Smooth muscle cell (in vitro differentiated cells): ENCODE measurements around the gene SLC16A1. TPM values are rescaled to one million over a fixed set of nuclear protein-coding genes. Genes with fewer than 3 reads are reported as not detected.

Source experiments
- DNase-seq: peaks from one replicate; lab custom pipeline; 2025; ENCODE audit not compliant: unreplicated experiment; lab: John Stamatoyannopoulos, UW
- H2AFZ ChIP-seq: fragments of 200-600 bp; sonication (generic); 2 replicates; pipeline ENCODE4 v1.6.0; 2016; ENCODE audit warnings: antibody characterized with exemption, low read depth, mild to moderate bottlenecking
- H3F3A ChIP-seq: fragments of 200-600 bp; sonication (generic); 2 replicates; pipeline ENCODE4 v1.6.0; 2017; ENCODE audit warnings: antibody characterized with exemption, low read depth
- H3K27ac ChIP-seq: fragments of 200-600 bp; sonication (generic); 2 replicates; pipeline ENCODE4 v1.5.1; 2016; ENCODE audit warnings: low read depth, mild to moderate bottlenecking
- H3K27me3 ChIP-seq: fragments of 200-600 bp; sonication (generic); 2 replicates; pipeline ENCODE4 v1.6.1; 2016; ENCODE audit warnings: low read depth, mild to moderate bottlenecking
- H3K36me3 ChIP-seq: fragments of 200-600 bp; sonication (generic); 2 replicates; pipeline ENCODE4 v1.5.1; 2016; ENCODE audit warnings: low read depth
- H3K4me1 ChIP-seq: fragments of 200-600 bp; sonication (generic); 2 replicates; pipeline ENCODE4 v1.5.1; 2016; ENCODE audit warnings: low read depth
- H3K4me2 ChIP-seq: fragments of 200-600 bp; sonication (generic); 2 replicates; pipeline ENCODE4 v1.6.0; 2016; ENCODE audit warnings: mild to moderate bottlenecking
- H3K4me3 ChIP-seq: fragments of 200-600 bp; sonication (generic); 2 replicates; pipeline ENCODE4 v1.5.1; 2016; ENCODE audit warnings: mild to moderate bottlenecking
- H3K79me2 ChIP-seq: fragments of 200-600 bp; sonication (generic); 2 replicates; pipeline ENCODE4 v1.6.0; 2016; ENCODE audit warnings: low read depth, mild to moderate bottlenecking
- H3K9ac ChIP-seq: fragments of 200-600 bp; sonication (generic); 2 replicates; pipeline ENCODE4 v1.6.0; 2016; ENCODE audit warnings: low read depth
- H3K9me3 ChIP-seq: fragments of 200-600 bp; sonication (generic); replicated peaks from 2 replicates; pipeline ENCODE4 v1.5.1; 2016; ENCODE audit warnings: low read depth
- H4K20me1 ChIP-seq: fragments of 200-600 bp; sonication (generic); 2 replicates; pipeline ENCODE4 v1.6.0; 2016; ENCODE audit warnings: low read depth
- CTCF ChIP-seq: fragments of 200-600 bp; sonication (generic); IDR thresholded peaks from 2 replicates; pipeline ENCODE4 v1.5.1; 2017; ENCODE audit warnings: borderline replicate concordance, mild to moderate bottlenecking, antibody characterized with exemption; ENCODE audit not compliant: insufficient read depth, poor library complexity, severe bottlenecking
- WGBS: methylation state at CpG from one replicate; pipeline ENCODE4 v1.1.7; 2016; ENCODE audit warnings: low lambda C conversion rate; 5-methylcytosine and 5-hydroxymethylcytosine counted together
- polyA plus RNA-seq: library from polyadenylated mRNA; unstranded; fragments of >200 nt; fragmentation: Nextera tagmentation; extraction: Ambion mirVana; gene quantifications from 2 replicates; pipeline ENCODE4 v1.2.1, GENCODE V29; 2016
- total RNA-seq: library from RNA; depleted of rRNA; stranded (reverse); fragments of >200 nt; gene quantifications from 2 replicates; pipeline ENCODE4 v1.2.3, GENCODE V29; 2014

Gene SLC16A1
- total and polyA plus RNA-seq, 2 experiments from 2014 or later = 43.9 to 77.7 TPM

GRCh38 chr1:112933820-112934571 lies 22.0 kb downstream of the SLC16A1 start:
- no peaks in the 10 kb centered on the region for H3K36me3 ChIP-seq
- H4K20me1 ChIP-seq = peaks cover 72% of the 10 kb centered on the region
- WGBS = over 99% methylated on average over 3 of the region's 3 CpGs
- no peaks in the 10 kb centered on the region for H3K9me3 ChIP-seq
- H2AFZ ChIP-seq = no peak overlapping the region
- peaks cover 38% of the 10 kb centered on the region for H3K4me1 ChIP-seq
- H3K4me3 ChIP-seq = no peak overlapping the region
- H3K79me2 ChIP-seq = peaks cover 59% of the 10 kb centered on the region
- no peaks in the 10 kb centered on the region for H3K27me3 ChIP-seq
- no peak overlapping the region for H3K4me2 ChIP-seq
- H3K27ac ChIP-seq = peak overlapping the region; percentile 66
- no peak for TF ChIP-seq CTCF
- peaks cover 13% of the 10 kb centered on the region for H3F3A ChIP-seq
- no peak overlapping the region for H3K9ac ChIP-seq
- no peak for DNase-seq

GRCh38 chr1:112929979-112930378 lies 26.0 kb downstream of the SLC16A1 start:
- Histone ChIP-seq H3K36me3 (peaks cover 13% of the 10 kb centered on the region), H3K27me3 (no peaks in the 10 kb centered on the region), H3K79me2 (peaks cover 50% of the 10 kb centered on the region), H3K4me1 (peaks cover 5% of the 10 kb centered on the region), H3K9ac (no peak overlapping the region), H3K4me2 (no peak overlapping the region), H3K27ac (no peak overlapping the region), H4K20me1 (peaks cover 70% of the 10 kb centered on the region), H2AFZ (no peak overlapping the region), H3F3A (peaks cover 2% of the 10 kb centered on the region), H3K9me3 (no peaks in the 10 kb centered on the region), H3K4me3 (no peak overlapping the region)
- no peak for DNase-seq
- no peak for TF ChIP-seq CTCF
- 84% methylated on average over 4 of the region's 4 CpGs for WGBS

- 61% methylated on average over 2 of the region's 2 CpGs for WGBS
- TF ChIP-seq CTCF = no peak
- no peak overlapping the region for H3K4me2 ChIP-seq
- H3K27ac ChIP-seq = no peak overlapping the region
- peaks cover 13% of the 10 kb centered on the region for H3K36me3 ChIP-seq
- H3K9me3 ChIP-seq = no peaks in the 10 kb centered on the region
- no peaks in the 10 kb centered on the region for H3K4me1 ChIP-seq
- peaks cover 69% of the 10 kb centered on the region for H4K20me1 ChIP-seq
- H3K79me2 ChIP-seq = peaks cover 28% of the 10 kb centered on the region
- no peak overlapping the region for H2AFZ ChIP-seq
- H3K4me3 ChIP-seq = no peak overlapping the region
- no peaks in the 10 kb centered on the region for H3K27me3 ChIP-seq
- DNase-seq = no peak
- H3K9ac ChIP-seq = no peak overlapping the region
- no peaks in the 10 kb centered on the region for H3F3A ChIP-seq
Observed at GRCh38 chr1:112927462-112927990, 28.5 kb downstream of the SLC16A1 start.
